Neural cell (in vitro differentiated cells): ENCODE measurements around the gene PRKCQ. TPM values are rescaled to one million over a fixed set of nuclear protein-coding genes. Genes with fewer than 3 reads are reported as not detected.

Experiments used
- H2AFZ ChIP-seq: fragments of 200-600, 300-800 bp; sonication (generic), shearing (Covaris generic); 2 replicates; pipeline ENCODE4 v1.6.0; 2014; ENCODE audit warnings: low read depth, mild to moderate bottlenecking, antibody characterized with exemption, low read length, moderate library complexity
- H3F3A ChIP-seq: fragments of 200-600 bp; shearing (Covaris generic); 2 replicates; pipeline ENCODE4 v1.6.1; 2016; ENCODE audit warnings: mild to moderate bottlenecking, moderate library complexity, mixed read lengths, antibody characterized with exemption, low read length; ENCODE audit not compliant: insufficient read depth, poor library complexity, severe bottlenecking
- H3K27ac ChIP-seq: fragments of 200-600, 300-800 bp; sonication (generic), shearing (Covaris generic); 2 replicates; pipeline ENCODE4 v1.5.1; 2014; ENCODE audit warnings: mild to moderate bottlenecking, low read length, moderate library complexity
- H3K27me3 ChIP-seq: fragments of 300-800, 200-600 bp; sonication (generic), shearing (Covaris generic); 2 replicates; pipeline ENCODE4 v1.6.0; 2014; ENCODE audit warnings: mild to moderate bottlenecking, low read depth, low read length, moderate library complexity; ENCODE audit not compliant: insufficient read depth
- H3K36me3 ChIP-seq: fragments of 300-800, 200-600 bp; sonication (generic), shearing (Covaris generic); 2 replicates; pipeline ENCODE4 v1.5.1; 2014; ENCODE audit warnings: mild to moderate bottlenecking, antibody characterized with exemption, low read length, moderate library complexity; ENCODE audit not compliant: insufficient read depth
- H3K4me2 ChIP-seq: fragments of 300-800, 200-600 bp; sonication (generic), shearing (Covaris generic); 2 replicates; pipeline ENCODE4 v1.6.0; 2014; ENCODE audit warnings: mild to moderate bottlenecking, low read length
- H3K4me3 ChIP-seq: fragments of 300-800, 200-600 bp; sonication (generic), shearing (Covaris generic); 2 replicates; pipeline ENCODE4 v1.5.1; 2014; ENCODE audit warnings: mild to moderate bottlenecking, low read length, moderate library complexity
- H3K79me2 ChIP-seq: fragments of 200-600 bp; shearing (Covaris generic); replicated peaks from 2 replicates; pipeline ENCODE4 v1.6.0; 2014; ENCODE audit warnings: mild to moderate bottlenecking, low read length, moderate library complexity; ENCODE audit not compliant: insufficient read depth
- H3K9ac ChIP-seq: fragments of 300-800, 200-600 bp; sonication (generic), shearing (Covaris generic); 2 replicates; pipeline ENCODE4 v1.6.1; 2016; ENCODE audit warnings: mild to moderate bottlenecking, low read length, mixed read lengths
- H3K9me2 ChIP-seq: fragments of 200-600 bp; shearing (Covaris generic); 2 replicates; pipeline ENCODE4 v1.6.1; 2016; ENCODE audit warnings: mild to moderate bottlenecking, low read length, mixed read lengths; ENCODE audit not compliant: insufficient read depth
- H3K9me3 ChIP-seq: fragments of 200-600, 300-800 bp; sonication (generic), shearing (Covaris generic); 2 replicates; pipeline ENCODE4 v1.6.1; 2016; ENCODE audit warnings: mild to moderate bottlenecking, mixed run types, low read length, moderate library complexity, mixed read lengths
- H4K20me1 ChIP-seq: fragments of 200-600 bp; shearing (Covaris generic); 2 replicates; pipeline ENCODE4 v1.6.1; 2016; ENCODE audit warnings: mild to moderate bottlenecking, mixed run types; ENCODE audit not compliant: insufficient read depth
- EP300 ChIP-seq: fragments of 450-650 bp; conservative IDR thresholded peaks from 2 replicates; pipeline ENCODE4 v1.6.1; 2014; ENCODE audit warnings: antibody characterized with exemption, mild to moderate bottlenecking, moderate library complexity; ENCODE audit not compliant: poor library complexity, severe bottlenecking
- EZH2 ChIP-seq: fragments of 200-600, 300-800 bp; shearing (Covaris generic), sonication (generic); IDR thresholded peaks from 2 replicates; pipeline ENCODE4 v1.6.1; 2014; ENCODE audit warnings: antibody characterized with exemption, low read length, borderline replicate concordance, mild to moderate bottlenecking; ENCODE audit not compliant: insufficient read depth, poor library complexity, severe bottlenecking
- MXI1 ChIP-seq: fragments of 450-650 bp; conservative IDR thresholded peaks from 2 replicates; pipeline ENCODE4 v1.6.1; 2014; ENCODE audit warnings: antibody characterized with exemption, mild to moderate bottlenecking; ENCODE audit not compliant: poor library complexity, severe bottlenecking
- POLR2AphosphoS5 ChIP-seq: IDR thresholded peaks from 2 replicates; pipeline ENCODE4 v1.6.1; 2012
- RAD21 ChIP-seq: fragments of 450-650 bp; conservative IDR thresholded peaks from 2 replicates; pipeline ENCODE4 v1.6.1; 2014; ENCODE audit warnings: antibody characterized with exemption, mild to moderate bottlenecking, moderate library complexity
- SMC3 ChIP-seq: fragments of 450-650 bp; conservative IDR thresholded peaks from 2 replicates; pipeline ENCODE4 v1.6.1; 2014; ENCODE audit warnings: antibody characterized with exemption, mild to moderate bottlenecking, moderate library complexity; ENCODE audit not compliant: poor library complexity
- TAF1 ChIP-seq: IDR thresholded peaks from 2 replicates; pipeline ENCODE4 v1.6.1; 2012; ENCODE audit warnings: low read depth
- polyA plus RNA-seq: library from polyadenylated mRNA; depleted of rRNA; stranded (reverse); fragments of >200 nt; gene quantifications from 2 replicates; pipeline ENCODE4 v1.2.3, GENCODE V29; 2014
- TF ChIP-seq, protein P1 (sequence below): IDR thresholded peaks from 2 replicates; pipeline ENCODE4 v1.6.1; 2012; ENCODE audit warnings: borderline replicate concordance
- TF ChIP-seq, protein P2 (sequence below): fragments of 450-650 bp; IDR thresholded peaks from 2 replicates; pipeline ENCODE4 v1.5.1; 2014; ENCODE audit warnings: antibody characterized with exemption, mild to moderate bottlenecking, moderate library complexity; ENCODE audit not compliant: poor library complexity, severe bottlenecking

Gene PRKCQ
- polyA plus RNA-seq, 1 donor from 2014 or later: 0.61 TPM

DNA sequence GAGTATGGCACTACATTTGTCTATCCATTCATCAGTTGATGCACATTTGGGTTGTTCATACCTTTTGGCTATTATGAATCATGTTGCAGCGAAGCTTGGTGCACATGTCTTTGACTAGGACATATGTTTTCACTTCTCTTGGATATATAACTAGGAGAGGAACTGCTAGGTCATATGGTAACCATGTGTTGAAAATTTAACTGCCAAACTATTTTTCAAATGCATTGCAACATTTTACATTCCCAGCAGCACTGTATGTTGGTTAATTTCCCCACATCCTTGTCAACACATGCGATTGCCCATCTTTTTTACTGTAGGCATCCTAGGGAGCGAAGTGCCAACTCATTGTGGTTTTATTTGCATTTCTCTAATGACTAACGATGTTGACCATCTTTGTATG is 183.4 kb downstream of the PRKCQ start:
- H3K27ac ChIP-seq: no peak overlapping the region
- no peaks in the 10 kb centered on the region for H3K79me2 ChIP-seq
- TF ChIP-seq EZH2 (no peak), TAF1 (no peak), MXI1 (no peak), RAD21 (no peak), SMC3 (no peak), EP300 (no peak), POLR2AphosphoS5 (no peak)
- TF ChIP-seq, protein P1, sequence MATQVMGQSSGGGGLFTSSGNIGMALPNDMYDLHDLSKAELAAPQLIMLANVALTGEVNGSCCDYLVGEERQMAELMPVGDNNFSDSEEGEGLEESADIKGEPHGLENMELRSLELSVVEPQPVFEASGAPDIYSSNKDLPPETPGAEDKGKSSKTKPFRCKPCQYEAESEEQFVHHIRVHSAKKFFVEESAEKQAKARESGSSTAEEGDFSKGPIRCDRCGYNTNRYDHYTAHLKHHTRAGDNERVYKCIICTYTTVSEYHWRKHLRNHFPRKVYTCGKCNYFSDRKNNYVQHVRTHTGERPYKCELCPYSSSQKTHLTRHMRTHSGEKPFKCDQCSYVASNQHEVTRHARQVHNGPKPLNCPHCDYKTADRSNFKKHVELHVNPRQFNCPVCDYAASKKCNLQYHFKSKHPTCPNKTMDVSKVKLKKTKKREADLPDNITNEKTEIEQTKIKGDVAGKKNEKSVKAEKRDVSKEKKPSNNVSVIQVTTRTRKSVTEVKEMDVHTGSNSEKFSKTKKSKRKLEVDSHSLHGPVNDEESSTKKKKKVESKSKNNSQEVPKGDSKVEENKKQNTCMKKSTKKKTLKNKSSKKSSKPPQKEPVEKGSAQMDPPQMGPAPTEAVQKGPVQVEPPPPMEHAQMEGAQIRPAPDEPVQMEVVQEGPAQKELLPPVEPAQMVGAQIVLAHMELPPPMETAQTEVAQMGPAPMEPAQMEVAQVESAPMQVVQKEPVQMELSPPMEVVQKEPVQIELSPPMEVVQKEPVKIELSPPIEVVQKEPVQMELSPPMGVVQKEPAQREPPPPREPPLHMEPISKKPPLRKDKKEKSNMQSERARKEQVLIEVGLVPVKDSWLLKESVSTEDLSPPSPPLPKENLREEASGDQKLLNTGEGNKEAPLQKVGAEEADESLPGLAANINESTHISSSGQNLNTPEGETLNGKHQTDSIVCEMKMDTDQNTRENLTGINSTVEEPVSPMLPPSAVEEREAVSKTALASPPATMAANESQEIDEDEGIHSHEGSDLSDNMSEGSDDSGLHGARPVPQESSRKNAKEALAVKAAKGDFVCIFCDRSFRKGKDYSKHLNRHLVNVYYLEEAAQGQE: no peak
- TF ChIP-seq, protein P2, sequence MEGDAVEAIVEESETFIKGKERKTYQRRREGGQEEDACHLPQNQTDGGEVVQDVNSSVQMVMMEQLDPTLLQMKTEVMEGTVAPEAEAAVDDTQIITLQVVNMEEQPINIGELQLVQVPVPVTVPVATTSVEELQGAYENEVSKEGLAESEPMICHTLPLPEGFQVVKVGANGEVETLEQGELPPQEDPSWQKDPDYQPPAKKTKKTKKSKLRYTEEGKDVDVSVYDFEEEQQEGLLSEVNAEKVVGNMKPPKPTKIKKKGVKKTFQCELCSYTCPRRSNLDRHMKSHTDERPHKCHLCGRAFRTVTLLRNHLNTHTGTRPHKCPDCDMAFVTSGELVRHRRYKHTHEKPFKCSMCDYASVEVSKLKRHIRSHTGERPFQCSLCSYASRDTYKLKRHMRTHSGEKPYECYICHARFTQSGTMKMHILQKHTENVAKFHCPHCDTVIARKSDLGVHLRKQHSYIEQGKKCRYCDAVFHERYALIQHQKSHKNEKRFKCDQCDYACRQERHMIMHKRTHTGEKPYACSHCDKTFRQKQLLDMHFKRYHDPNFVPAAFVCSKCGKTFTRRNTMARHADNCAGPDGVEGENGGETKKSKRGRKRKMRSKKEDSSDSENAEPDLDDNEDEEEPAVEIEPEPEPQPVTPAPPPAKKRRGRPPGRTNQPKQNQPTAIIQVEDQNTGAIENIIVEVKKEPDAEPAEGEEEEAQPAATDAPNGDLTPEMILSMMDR: no peak
- H3K9me2 ChIP-seq: no peaks in the 10 kb centered on the region
- H4K20me1 ChIP-seq: no peaks in the 10 kb centered on the region
- H3K36me3 ChIP-seq: no peaks in the 10 kb centered on the region
- H3K9me3 ChIP-seq: no peaks in the 10 kb centered on the region
- H3F3A ChIP-seq: no peaks in the 10 kb centered on the region
- H3K4me3 ChIP-seq: no peak overlapping the region
- H3K27me3 ChIP-seq: no peaks in the 10 kb centered on the region
- H3K9ac ChIP-seq: no peak overlapping the region
- H3K4me2 ChIP-seq: no peak overlapping the region
- H2AFZ ChIP-seq: no peak overlapping the region

DNA sequence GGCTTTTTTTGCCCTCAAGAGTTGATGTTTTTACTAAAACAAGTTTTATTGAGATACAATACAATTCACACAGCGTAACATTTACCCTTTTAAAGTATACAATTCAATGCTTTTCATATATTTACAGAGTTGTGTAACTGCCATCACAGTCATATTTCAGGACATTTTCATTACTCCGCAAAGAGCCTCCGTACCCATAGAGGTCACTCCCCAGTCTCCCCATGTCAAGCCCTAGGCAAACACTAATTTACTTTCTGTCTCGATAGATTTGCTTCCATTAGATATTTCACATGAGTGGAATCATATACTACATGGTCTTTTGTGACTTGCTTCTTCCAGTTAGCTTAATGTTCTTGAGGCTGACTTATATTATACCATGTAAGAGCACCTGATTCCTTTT is 183.8 kb downstream of the PRKCQ start:
- Histone ChIP-seq H2AFZ (no peak overlapping the region), H3K9me2 (no peaks in the 10 kb centered on the region), H4K20me1 (no peaks in the 10 kb centered on the region), H3K4me2 (no peak overlapping the region), H3K4me3 (no peak overlapping the region), H3K79me2 (no peaks in the 10 kb centered on the region), H3K36me3 (no peaks in the 10 kb centered on the region), H3K27me3 (no peaks in the 10 kb centered on the region), H3K9me3 (no peaks in the 10 kb centered on the region), H3K9ac (no peak overlapping the region), H3F3A (no peaks in the 10 kb centered on the region), H3K27ac (no peak overlapping the region)
- TF ChIP-seq MXI1 (no peak), EZH2 (no peak), RAD21 (no peak), TAF1 (no peak), EP300 (no peak), POLR2AphosphoS5 (no peak), SMC3 (no peak)
- TF ChIP-seq, protein P1: no peak
- TF ChIP-seq, protein P2: no peak
